NCI-H524 (cell line): ENCODE measurements around the gene TEDC1.

ENCODE experiments used
- DNase-seq, 2 experiments: peaks; one replicate each; lab custom pipeline; 2025; lab: John Stamatoyannopoulos, UW

The TEDC1 gene

GRCh38 chr14:105526776-105527380, 35.8 kb downstream of the TEDC1 start:
- DNase-seq: no peak

DNA sequence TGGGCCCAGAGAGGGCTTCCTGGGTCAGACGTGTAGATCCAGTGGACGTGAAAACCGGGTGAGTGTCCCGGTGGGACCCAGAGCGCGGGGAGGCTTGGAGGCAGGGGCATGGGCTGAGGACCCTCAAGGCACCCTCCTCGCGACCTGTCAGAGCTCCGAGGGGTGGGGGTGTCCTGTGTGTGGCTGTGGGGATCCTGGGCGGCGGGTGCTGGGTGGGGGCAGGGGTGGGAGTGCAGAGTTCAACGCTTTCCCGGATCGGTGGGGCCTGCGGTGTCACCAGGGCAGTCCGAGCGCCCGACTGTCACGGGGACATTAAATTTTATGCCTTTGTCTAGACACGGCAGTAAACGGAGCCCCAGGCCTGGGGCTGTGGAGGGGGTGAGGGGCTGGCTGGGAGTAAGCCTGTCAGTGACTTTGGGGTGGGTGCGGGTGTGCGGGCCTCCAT, 36.4 kb downstream of the TEDC1 start:
- no peak for DNase-seq

DNA sequence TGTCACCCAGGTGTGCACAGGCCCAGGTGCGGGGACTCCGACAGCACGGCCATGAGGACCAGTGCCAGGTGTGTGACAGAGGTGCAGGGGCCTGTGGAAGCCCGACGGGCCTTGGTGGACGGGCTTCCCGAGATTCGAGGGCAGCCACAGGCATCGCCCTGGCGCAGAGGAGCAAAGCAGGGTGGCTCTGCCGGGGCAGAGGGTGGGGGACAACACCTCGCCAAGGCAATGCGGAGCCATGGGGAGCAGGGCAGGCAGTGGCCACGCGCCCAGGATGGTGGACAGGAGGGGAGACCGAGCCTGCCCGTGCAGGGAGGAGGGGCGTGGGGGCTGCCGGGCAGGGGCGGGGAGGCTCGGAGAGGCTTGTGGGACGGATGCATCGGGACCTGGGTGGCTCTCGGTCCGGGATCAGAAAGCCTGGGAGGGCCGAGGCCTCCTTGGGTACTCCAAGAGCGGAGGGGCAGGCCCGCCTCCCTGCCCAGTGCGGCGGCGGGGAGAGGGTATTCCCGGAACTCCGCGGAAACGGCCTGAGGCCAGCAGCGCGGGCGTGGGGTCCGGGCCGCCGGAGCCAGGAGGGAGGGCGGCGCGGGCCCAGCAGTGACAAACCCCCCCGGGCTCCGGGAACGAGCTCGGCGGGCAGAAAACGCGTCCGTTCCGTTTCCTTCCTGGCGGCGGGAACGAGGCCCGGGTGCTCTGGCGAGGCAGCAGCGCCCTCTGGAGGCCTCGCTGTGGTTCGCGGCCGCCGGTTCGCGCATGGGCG, 37.0 kb downstream of the TEDC1 start:
- DNase-seq: peak; percentile 55 to 76

DNA sequence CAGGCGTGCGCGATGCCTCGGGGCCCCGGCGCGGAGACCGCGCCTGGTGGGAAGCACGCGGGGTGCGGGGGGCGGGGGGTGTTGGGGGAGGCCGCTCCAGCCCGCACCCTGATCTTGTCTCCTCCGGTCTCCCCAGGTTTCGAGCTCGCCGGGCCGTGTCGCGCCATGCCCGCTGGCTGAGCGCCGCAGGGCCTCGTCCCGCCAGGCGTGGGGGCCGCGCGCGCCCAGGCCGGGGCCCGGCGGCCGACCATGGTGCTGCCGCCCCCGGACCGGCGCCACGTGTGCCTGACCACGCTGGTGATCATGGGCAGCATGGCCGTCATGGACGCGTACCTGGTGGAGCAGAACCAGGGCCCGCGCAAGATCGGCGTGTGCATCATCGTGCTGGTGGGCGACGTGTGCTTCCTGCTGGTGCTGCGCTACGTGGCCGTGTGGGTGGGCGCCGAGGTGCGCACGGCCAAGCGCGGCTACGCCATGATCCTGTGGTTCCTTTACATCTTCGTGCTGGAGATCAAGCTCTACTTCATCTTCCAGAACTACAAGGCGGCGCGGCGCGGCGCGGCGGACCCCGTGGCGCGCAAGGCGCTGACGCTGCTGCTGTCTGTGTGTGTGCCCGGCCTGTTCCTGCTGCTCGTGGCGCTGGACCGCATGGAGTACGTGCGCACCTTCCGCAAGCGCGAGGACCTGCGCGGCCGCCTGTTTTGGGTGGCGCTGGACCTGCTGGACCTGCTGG, 37.7 kb downstream of the TEDC1 start:
- DNase-seq: no peak

DNA sequence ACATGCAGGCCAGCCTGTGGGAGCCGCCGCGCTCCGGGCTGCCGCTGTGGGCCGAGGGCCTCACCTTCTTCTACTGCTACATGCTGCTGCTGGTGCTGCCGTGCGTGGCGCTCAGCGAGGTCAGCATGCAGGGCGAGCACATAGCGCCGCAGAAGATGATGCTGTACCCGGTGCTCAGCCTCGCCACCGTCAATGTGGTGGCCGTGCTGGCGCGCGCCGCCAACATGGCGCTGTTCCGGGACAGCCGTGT, 38.2 kb downstream of the TEDC1 start:
- no peak for DNase-seq

GRCh38 chr14:105529569-105530284, 38.7 kb downstream of the TEDC1 start:
- no peak for DNase-seq

GRCh38 chr14:105530285-105531087, 39.4 kb downstream of the TEDC1 start:
- DNase-seq: no peak

DNA sequence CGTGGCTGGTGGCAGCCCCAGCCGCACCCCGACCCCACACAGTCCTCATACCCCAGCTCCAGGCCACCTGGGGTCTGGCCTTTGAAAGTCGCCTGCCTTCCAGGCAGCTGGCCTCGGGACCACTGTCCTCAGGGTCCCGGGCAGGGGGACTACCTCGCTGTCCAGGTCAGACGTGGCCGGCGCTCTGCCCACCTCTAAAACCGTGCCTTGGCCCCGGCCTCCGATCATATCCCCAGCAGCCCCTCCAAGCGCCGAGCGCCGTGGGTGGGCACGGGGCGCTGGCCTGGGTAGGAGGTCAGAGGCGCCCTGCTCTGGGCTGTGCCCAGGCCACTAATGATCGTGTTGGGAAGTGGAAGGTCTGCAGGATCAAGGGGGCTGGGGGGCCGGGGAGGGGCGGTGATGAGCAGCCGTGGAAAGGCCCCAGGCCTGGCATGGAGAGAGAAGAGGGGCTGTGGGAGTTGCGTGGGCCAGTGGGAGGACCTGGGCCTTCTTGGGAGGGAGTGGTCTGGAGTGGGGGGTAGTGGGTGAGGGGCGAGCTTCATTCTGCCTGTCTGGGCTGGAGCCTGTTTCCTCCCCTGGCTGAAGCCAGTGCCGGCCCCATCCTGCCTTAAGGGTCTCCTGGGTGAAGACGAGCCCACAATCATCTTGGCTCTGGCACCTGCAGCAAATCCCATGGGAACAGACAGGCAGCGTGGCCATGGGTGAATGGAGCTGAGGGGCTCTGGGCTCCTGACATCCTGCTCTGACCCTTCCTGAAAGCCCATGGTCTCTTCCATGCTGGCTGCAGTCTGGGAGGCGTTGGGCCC, 40.2 kb downstream of the TEDC1 start:
- no peak for DNase-seq

DNA sequence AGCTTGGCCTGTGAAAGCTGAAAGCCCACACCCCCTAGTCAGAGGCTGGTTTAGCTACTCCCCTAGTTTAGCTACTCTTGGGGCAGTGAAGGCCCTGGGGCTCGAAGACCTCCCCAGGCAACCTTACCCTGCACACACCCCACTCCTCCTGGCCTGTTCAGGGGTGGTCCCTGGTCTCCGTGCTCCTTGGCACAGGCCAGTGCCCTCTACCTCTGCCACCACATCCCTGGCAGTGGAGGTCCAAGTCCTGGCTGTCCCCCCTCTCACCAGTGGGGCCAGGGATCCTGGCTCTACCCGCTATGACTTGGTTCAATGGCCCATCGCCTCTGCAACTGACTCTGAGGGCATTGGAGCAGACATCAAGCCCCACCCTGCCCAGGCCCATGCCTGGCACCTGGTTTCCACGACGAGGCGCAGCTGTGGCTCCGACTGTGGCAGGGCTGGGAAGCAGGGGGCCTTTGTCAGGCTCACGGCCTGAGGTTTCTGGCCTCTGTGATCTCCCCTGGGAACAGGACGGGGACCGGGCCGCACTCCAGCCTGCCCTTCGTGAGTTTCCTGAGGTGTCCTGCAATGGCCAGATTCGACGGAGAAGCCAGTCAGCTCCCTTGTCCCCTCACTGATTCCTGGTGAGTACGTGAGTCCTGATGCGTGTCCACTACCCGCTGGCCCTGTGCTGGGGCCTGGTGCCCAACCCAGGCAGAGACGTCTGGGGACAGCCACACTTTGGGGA, 41.0 kb downstream of the TEDC1 start:
- DNase-seq: no peak

DNA sequence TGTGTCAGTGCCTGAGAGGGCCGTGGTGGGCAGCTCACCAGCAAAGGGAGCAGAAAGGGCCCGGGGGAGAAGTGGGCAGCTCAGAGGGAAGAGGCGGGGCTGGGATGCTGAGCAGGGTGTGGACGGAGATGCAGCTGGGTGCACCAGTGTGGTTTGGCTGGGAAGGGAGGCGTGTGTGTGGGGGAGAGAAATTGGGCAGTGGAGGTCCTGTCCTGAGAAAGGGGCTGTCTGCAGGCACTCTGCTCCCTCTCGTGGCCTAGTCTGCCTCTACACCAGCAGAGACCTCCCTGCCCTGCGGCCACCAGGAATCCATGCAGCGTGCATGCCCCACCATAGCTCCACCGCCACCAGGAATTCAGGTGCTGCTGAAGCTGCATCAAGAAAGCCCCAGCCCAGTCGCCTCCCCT, 41.7 kb downstream of the TEDC1 start:
- DNase-seq: peak in 1 of 2 experiments; percentile 58

DNA sequence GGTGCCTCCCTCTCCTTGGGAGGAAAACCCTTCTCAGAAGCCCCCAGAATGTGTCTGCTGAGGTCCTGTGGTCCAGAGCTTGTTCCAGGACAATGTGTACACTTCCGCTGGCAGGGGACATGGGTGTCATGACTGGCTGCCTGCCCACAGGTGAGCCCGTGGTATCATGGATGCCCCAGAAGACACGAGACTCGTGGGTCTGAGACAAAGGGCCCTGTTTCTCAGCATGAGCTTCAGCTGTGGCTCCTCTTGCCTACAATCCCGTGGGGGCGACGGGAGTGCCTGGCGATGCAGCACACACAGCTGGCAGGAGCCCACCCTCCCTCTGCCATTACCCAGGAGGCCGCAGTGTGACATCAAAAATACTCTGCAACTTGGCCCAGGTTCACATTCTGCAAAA, 42.3 kb downstream of the TEDC1 start:
- DNase-seq: no peak

DNA sequence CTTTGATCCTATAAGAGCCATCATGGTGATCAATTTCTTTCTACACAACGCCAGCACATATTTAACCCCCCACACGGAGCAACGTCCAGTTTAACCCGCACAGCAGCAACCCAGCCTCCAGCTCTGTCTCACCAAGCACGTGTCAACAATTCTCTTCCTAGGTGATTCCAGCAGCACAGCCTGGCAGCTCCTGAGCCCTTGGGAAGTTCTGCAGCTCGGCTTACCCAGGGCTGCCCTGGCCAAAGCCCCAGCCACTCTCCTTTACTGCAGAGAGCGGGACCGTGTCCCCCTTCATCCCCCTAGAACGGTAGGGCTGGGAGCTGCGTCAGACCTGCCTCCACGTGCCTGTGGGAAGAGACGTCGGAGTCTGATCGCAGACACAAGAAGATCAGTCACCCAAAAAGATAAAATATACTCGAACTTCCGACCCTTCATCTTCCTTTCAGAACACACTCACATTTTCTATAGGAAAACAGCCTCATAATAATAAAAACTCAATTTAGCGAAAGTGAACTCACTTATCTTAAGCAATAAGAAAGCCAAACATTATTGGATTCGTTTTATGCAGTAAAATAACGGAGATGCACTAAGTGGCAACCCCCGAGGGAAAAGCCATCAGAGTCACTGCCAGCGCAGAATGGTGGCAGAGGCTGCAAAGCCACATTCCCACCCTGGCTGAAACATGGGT, 42.9 kb downstream of the TEDC1 start:
- no peak for DNase-seq

DNA sequence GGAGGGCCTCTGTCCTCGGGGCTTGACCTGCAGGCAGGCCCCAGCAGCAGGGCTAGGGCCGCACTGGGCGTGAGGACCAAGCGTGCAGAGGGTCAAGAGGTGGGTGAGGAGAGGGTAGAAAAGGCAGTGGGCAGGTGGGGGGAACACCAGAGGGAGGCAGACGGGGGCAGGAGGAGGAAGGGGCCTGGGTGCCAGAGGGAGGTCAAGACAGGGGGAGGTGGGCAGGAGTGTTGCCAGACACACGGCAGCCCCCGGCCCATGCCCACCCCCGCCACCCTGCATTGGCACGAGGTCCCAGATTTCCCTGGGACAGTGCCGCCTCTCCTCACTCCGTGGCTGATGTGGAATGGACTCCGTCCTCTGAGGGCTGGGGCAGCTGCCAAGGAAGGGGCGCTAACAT, 43.5 kb downstream of the TEDC1 start:
- no peak for DNase-seq

DNA sequence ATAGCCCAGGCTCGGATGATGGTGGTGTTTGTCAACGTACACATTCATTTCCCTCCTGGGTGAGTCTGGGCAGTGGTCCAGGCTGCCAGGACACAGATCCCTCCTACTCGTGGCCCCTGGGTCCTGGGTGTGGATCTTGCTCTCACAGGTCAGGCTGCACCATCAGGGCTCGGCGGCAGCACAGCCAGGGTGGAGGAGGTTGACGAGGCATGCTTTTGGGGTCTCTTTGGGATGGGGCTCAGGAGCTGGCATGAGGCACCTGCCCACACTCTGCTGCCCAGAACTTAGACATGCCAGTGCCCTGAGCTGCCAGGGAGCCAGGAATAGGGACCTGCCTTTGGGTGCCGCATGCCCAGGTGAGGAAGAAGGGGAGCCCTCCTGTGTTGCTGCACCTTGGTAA, 45.0 kb downstream of the TEDC1 start:
- DNase-seq: no peak

- no peak for DNase-seq
Measured at GRCh38 chr14:105536691-105537579, 45.9 kb downstream of the TEDC1 start.

DNA sequence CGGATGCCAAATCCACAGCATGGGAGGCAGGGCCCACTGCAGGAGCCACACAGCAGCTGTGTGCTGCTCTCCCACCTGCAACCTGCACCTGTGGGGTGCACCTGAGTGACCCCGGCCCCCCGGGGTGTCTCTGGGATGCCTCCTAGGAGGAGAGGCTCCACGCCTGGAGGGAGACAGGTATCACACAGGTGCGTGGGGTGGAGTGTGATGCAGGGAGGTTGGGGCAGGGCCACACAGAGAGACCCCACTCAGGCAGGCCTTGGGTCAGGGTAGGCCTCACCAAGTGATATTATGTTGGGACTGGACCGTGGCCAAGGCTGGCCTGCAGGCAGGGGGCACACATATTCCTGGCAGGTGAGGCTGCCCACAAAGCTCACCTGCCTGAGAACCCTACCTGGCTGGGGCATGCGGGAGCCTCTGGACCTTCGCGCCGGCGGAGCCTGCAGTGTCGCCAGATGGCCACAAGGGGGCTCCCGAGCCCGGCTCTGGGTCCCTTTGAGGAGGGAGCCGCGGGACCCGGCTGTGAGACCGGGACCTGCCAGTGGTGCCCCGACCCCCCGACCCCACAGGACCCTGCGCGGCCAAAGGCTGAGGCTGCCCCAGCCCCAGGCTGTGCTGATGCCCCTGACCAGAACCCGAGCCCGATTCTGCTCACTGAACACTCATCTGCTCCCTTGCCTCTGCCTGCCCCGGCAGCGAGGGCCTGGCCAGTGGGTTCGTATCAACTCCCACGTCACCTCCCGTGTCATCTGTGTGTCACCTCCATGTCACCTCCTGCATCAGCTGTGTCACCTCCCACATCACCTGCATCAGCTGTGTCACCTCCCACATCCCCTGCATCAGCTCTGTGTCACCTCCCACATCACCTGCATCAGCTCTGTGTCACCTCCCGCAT, 46.8 kb downstream of the TEDC1 start:
- DNase-seq: peak in 1 of 2 experiments; percentile 46

DNA sequence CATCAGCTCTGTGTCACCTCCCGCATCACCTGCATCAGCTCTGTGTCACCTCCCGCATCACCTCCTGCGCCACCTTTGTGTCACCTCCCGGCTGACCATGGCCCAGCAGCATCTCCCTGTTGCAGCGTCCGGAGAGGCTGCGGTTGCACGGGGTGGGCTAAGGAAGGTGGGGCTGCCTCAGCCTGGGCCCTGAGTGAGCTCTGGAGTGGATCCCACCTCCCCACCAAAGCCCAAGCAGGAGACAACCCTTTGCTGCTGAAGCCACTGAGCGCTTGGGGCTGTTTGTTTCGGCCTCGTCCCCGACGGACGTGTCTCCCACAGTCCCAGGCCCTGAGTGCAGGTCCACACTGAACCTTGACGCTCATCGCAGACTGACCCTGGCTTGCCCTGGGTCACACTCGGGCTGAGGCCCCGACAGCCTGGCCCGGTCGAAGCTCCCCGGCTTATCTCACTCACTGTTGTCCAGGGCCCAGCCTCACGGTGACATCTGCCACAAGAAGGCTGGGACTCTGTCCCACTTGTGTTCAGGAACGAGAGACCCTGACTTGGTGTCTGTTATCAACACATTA, 47.5 kb downstream of the TEDC1 start:
- DNase-seq: no peak
